RWPE1 (cell line): ENCODE results near the gene MYH6.
A peak's percentile ranks its signal among the peaks of the same experiment; 100 is the strongest.
"Not testable (repeated sequence)": the region's sequence is repeated elsewhere in the genome, so short reads cannot be mapped to it uniquely, and the experiment has no call there.

Source experiments
- CTCF ChIA-PET: fragments of 350-600 bp; sonication (Branson Sonifier 250); formaldehyde crosslinking; extraction: SDS; loops from one replicate; lab custom pipeline; 2021; lab: Yijun Ruan, JAX
- POLR2A ChIA-PET: fragments of 400-600 bp; formaldehyde crosslinking; extraction: SDS; loops from one replicate; lab custom pipeline; 2020; ENCODE audit warnings: antibody characterized with exemption; ENCODE audit not compliant: low non-redundant PET; lab: Yijun Ruan, JAX
- DNase-seq: peaks from one replicate; pipeline ENCODE4 v3.0.0; 2012; ENCODE audit warnings: low spot score
- H3K27ac ChIP-seq: fragments of 450-650 bp; 2 replicates; pipeline ENCODE4 v1.5.1; 2017
- TF ChIP-seq, protein P1 (sequence below): fragments of 450-650 bp; conservative IDR thresholded peaks from 2 replicates; pipeline ENCODE4 v1.5.1; 2017; ENCODE audit warnings: low read depth, mild to moderate bottlenecking

The MYH6 gene

DNA sequence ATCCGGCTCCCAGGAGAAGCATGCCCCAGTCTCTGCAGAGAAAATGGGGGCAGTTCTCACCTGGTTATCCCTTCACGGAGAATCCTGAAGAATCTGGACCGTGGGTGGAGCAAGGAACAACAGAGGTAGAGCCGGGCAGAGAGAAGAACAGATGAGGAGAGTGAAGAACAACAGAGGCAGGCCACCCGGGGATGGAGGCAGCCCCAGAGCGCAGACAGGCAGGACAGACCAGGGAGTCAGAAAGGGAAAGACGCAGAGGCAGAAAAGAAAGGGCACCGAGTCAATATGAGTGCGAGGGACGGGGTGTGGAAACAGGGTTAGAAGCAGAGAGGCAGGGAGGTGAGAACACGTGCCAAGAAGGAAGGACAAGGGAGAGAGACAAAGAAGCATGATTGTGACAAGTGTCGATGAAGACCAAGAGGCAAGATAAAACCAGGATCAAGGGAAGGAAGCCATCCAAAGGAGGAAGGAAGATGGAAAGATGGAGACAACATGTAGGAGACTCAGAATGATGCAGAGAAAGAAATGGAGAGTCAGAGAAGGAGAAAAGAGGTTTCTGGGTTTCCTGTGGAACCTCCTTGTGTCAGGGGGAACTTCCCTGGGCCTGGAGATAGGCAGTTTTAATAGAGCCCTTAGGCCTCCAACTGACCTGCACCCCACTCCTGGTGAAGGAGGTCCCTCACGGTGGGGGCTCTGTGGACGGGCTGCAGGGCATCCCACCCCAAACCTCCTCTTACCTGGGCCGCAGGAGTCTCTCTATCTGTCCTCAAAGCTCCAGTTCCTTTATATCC lies at the start of gene MYH6:
MYH6 (minus strand) TSS at position 758 of the 791 bp plus-strand sequence. CDS start 1,050 bp downstream, outside the sequence.
- H3K27ac ChIP-seq: no peak within 1 kb of the TSS
- ChIA-PET POLR2A (no interaction called here), CTCF (no interaction called here)
- DNase-seq: no peak
- TF ChIP-seq, protein P1, sequence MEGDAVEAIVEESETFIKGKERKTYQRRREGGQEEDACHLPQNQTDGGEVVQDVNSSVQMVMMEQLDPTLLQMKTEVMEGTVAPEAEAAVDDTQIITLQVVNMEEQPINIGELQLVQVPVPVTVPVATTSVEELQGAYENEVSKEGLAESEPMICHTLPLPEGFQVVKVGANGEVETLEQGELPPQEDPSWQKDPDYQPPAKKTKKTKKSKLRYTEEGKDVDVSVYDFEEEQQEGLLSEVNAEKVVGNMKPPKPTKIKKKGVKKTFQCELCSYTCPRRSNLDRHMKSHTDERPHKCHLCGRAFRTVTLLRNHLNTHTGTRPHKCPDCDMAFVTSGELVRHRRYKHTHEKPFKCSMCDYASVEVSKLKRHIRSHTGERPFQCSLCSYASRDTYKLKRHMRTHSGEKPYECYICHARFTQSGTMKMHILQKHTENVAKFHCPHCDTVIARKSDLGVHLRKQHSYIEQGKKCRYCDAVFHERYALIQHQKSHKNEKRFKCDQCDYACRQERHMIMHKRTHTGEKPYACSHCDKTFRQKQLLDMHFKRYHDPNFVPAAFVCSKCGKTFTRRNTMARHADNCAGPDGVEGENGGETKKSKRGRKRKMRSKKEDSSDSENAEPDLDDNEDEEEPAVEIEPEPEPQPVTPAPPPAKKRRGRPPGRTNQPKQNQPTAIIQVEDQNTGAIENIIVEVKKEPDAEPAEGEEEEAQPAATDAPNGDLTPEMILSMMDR: no peak

- H3K27ac ChIP-seq, POLR2A ChIA-PET, DNase-seq: not testable (repeated sequence)
- CTCF ChIA-PET: interaction anchor here (1.0 kb wide), 1 partner anchor 131 kb away, joined by 3 read pairs; no protein-coding TSS in a partner anchor
Observed at GRCh38 chr14:23456883-23457586, 49.0 kb upstream of the MYH6 start.

DNA sequence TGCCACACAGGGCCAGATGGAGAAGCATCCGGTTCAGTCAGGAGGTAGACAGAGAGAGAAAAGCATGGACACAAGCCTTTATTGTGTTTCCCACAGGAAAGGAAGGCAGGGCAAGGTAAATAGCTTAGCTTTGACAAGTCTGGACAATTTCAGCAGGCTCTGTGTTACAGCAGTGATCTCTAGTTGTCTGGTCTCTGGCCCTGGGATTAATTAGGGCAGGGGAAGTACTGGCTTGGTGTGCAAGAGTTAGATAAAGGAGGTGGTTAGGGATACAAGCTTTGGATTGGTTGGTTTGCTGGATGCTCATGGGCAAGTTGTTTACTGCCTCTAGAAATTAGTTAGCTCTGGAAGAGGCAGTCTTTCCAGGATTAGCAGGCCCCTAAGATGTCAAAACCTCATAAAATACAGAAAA lies 46.4 kb upstream of the MYH6 start:
- no peak overlapping the region for H3K27ac ChIP-seq
- peak; percentile 20 for DNase-seq
- ChIA-PET POLR2A (no interaction called here), CTCF (interaction anchor here (0.6 to 0.7 kb wide), 3 partner anchors 15 to 394 kb away, joined by 3 to 4 read pairs (median 4); partner anchors contain the start of gene NGDN)
- TF ChIP-seq, protein P1: no peak

- ChIA-PET POLR2A (no interaction called here), CTCF (no interaction called here)
- TF ChIP-seq, protein P1: no peak
- H3K27ac ChIP-seq: no peak overlapping the region
- no peak for DNase-seq
Observed at GRCh38 chr14:23452237-23452636, 44.2 kb upstream of the MYH6 start.

GRCh38 chr14:23450379-23450778 lies 42.3 kb upstream of the MYH6 start:
- H3K27ac ChIP-seq: no peak overlapping the region
- TF ChIP-seq, protein P1: no peak
- ChIA-PET POLR2A (no interaction called here), CTCF (no interaction called here)
- no peak for DNase-seq

- POLR2A ChIA-PET: no interaction called here
- DNase-seq: no peak
Observed at GRCh38 chr14:23449314-23449713, 41.2 kb upstream of the MYH6 start.

More at GRCh38 chr14:23449314-23449713, 41.2 kb upstream of the MYH6 start:
- no peak overlapping the region for H3K27ac ChIP-seq
- TF ChIP-seq, protein P1: no peak
- CTCF ChIA-PET: no interaction called here
